GM12873 (cell line): ENCODE measurements around the gene KRT32.
A peak's percentile ranks its signal among the peaks of the same experiment; 100 is the strongest.

ENCODE experiments used
- TF ChIP-seq, protein P1 (sequence below): IDR thresholded peaks from 2 replicates; pipeline ENCODE4 v1.5.1; 2012; ENCODE audit warnings: low read depth, mild to moderate bottlenecking, moderate library complexity, low read length, control low read depth; ENCODE audit not compliant: insufficient read depth; ENCODE audit errors: missing control alignments

Gene KRT32

DNA sequence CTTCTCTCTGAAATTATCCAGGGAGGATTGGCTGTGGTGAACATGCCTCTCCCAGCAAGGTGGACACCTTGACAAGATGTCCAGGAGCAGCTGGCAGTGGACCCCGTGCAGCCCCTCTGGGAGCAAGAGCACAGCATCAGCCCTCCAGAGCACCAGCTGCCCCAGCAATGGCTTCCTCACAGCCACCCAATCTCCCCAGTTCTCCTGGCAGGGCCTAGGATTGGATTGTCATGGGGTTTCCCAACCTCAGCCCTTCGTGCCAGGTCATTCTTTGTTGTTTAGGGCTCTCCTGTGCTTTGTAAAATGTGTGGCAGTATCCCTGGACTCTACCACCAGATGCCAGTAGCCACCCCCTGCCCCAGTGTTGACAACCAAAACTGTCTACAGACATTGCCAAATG lies 24.3 kb upstream of the KRT32 start:
- TF ChIP-seq, protein P1, sequence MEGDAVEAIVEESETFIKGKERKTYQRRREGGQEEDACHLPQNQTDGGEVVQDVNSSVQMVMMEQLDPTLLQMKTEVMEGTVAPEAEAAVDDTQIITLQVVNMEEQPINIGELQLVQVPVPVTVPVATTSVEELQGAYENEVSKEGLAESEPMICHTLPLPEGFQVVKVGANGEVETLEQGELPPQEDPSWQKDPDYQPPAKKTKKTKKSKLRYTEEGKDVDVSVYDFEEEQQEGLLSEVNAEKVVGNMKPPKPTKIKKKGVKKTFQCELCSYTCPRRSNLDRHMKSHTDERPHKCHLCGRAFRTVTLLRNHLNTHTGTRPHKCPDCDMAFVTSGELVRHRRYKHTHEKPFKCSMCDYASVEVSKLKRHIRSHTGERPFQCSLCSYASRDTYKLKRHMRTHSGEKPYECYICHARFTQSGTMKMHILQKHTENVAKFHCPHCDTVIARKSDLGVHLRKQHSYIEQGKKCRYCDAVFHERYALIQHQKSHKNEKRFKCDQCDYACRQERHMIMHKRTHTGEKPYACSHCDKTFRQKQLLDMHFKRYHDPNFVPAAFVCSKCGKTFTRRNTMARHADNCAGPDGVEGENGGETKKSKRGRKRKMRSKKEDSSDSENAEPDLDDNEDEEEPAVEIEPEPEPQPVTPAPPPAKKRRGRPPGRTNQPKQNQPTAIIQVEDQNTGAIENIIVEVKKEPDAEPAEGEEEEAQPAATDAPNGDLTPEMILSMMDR: no peak

DNA sequence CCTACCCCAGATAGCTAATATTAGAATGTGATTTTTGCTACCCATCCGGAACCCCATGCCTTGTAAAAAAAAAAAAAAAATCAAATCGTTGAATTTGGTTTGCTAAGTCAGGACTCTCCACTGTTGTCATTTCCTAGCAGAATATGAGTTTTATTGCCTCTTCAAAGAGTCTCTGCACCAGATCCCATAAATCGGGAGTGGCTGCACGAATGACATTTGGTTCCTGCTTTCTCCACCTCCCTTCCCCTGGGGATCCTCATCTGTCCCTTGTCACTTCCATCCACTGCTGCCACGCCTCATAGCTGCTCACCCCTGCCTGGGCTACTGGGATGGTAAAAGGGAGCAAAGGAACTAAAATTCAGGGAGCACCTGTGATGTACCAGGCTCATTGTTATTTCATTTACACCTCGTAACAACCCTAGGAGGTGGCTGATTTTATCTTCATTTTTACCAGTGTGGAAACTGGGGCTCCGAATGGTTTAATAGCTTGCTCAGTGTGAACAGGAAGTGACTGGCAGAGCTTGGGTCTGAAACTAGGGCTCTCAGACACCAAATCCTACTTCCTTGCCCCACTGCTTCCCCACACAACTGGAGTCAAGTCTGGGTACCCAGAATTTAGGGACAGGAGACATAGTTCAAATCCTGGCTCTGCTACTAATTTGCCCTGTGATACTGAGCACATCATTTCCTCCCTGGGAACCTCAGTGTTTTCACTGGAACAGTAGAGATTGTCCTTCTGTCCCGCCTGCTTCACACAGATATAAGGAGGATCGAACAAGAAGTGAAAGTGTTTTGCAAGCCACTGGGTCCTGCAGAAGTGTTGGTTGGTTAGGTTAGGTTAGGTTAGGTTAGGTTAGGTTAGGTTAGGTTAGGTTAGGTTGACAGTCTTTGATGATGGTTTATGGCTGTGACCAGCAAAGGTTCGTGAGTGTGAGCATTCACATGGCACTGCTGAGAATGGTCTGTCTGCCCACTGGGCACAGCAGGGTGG lies 23.1 kb upstream of the KRT32 start:
- TF ChIP-seq, protein P1: no peak

DNA sequence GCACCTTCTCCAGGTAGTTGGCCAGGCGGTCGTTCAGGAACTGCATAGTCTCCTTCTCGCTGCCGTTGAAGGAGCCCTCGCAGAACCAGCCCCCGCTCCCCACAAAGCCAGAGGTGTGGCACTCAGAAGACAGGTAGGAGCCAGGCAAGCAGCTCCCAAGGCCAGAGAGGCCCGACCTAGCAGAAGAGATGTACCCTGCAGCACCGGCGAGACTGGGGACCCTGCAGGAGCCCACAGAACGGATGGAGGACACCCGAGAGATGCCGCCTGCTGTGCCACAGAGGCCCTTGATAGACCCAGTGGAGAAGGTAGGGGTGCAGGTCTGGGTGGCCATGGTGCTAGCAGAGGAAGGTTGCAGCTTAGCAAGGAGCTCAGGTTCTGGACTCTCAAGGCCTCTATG lies 22.3 kb upstream of the KRT32 start, which contains the start of gene KRT36:
Gene KRT36, minus strand, starts transcription at position 380 of the 400 bp plus-strand sequence. Its CDS starts 46 bp downstream, at position 334.
- TF ChIP-seq, protein P1: no peak

DNA sequence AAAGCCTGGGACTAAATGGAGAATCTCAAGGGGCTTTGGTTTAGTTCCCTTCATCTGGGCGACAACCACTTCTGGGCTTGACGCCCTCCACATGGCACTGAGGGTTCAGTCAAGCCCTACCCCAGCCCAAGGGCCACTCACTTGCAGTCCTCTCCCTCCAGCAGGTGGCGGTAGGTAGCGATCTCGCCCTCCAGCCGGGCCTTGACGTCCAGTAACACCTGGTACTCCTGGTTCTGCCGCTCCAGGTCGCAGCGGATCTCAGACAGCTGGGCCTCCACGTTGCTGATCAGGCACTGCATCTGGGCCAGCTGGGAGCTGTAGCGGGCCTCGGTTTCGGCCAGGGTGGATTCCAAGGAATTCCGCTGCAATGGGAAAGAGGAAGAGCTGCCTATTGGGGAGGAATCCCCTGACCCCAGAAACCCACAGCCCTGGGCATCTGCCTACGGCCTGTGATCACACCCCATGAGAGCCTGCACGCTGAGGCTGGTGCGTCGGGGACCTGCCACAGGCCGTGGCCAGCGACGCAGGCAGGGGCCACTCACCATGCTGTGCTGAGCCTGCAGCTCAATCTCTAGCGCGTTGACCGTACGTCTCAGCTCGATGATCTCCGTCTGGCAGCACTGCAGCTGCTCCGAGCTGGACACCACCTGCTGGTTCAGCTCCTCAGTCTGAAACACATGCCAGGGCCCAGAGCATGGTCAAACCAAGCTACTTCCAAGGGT lies 19.8 kb upstream of the KRT32 start:
- TF ChIP-seq, protein P1: peak; percentile 82

DNA sequence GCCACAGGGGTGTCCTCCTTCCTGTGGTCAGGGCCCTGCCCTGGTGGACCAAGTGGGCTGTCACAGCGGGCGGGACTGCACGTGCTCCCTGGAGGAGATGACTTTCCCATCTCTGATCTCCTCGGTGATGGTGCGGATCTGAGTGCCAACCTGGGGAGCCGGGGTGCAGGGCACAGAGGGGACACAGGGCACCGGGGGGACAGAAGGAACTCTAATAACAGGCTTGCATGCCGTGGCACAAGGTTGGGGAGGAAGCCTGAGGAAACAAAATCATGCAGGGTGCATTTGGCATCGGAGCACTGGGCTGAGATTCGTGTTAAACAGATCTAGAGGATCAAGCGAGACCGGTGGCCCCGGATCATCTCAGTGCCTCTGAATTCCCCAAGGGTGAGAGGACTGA lies 19.1 kb upstream of the KRT32 start:
- TF ChIP-seq, protein P1: no peak

DNA sequence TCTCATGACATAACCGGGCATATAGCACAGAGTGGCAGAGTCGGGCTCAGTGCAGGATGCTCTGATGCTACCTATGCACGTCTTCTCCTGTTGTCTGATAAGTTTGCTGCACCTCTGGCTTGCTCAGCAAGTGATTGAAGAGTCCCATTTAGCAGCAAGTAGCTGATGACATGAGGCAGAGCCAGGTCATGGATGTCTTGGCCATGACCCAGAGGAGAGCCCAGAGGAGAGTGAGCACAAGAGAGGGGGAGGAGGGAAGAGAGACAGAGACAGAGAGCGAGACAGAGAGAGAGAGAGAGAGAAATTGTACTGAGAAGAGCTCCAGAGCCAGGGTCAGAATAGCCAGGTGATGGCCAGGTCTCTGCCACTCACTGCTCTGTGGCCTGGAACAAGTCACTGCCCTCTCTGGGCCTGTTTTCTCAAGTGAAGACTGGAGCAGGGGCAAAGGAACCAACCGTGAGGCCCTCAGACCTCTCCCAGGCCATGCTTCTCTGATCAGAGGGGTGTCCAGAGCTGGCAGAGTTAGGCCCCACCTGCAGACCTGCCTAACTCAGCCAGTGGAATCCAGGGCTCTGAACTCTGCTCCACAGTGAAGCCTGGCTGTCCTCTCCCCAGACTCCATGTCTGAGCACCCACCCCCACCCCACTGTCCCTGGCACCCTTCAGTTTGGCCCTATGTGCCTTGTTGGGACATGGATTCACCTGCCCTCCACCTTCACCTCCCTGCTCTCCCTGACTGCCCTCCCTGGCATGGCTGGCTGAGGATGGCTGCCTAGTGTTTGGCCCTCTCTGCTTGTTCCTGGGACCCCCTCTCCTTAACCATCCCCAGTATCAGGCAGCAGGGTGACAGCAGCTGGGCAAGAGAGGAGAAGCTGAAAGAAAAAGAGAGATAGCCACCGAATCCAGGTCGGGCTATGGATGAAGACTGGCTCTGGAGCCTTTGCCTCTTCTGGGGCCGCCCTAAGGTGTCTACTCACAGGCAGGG lies 18.0 kb upstream of the KRT32 start:
- TF ChIP-seq, protein P1: no peak
